Progenitor cell of endocrine pancreas (in vitro differentiated cells): ENCODE results near the gene SMPDL3A. TPM values are rescaled to one million over a fixed set of nuclear protein-coding genes. Genes with fewer than 3 reads are reported as not detected.
A peak's percentile ranks its signal among the peaks of the same experiment; 100 is the strongest.
"Not testable (repeated sequence)": the region's sequence is repeated elsewhere in the genome, so short reads cannot be mapped to it uniquely, and the experiment has no call there.

Experiments used
- DNase-seq: peaks from one replicate; pipeline ENCODE4 v3.0.0; 2021; ENCODE audit warnings: low spot score; ENCODE audit not compliant: unreplicated experiment
- H3K27ac Mint-ChIP-seq: 2 replicates; pipeline ENCODE4 v1.8.0; 2021; ENCODE audit warnings: mild to moderate bottlenecking, moderate library complexity, mixed read lengths
- H3K27me3 Mint-ChIP-seq: 2 replicates; pipeline ENCODE4 v1.8.0; 2021; ENCODE audit warnings: mixed read lengths
- H3K36me3 Mint-ChIP-seq: 2 replicates; pipeline ENCODE4 v1.8.0; 2022; ENCODE audit warnings: mixed read lengths; ENCODE audit not compliant: insufficient read depth
- H3K4me1 Mint-ChIP-seq: 2 replicates; pipeline ENCODE4 v1.8.0; 2021; ENCODE audit warnings: low read depth, mixed read lengths
- H3K4me3 Mint-ChIP-seq: 2 replicates; pipeline ENCODE4 v1.8.0; 2021; ENCODE audit warnings: low read depth, mild to moderate bottlenecking, moderate library complexity, mixed read lengths
- H3K9me3 Mint-ChIP-seq: 2 replicates; pipeline ENCODE4 v1.8.0; 2021; ENCODE audit warnings: low read depth, mixed read lengths
- long read RNA-seq: library from polyadenylated mRNA; unstranded; transcript quantifications from one replicate; pipeline ENCODE4 v2.0.0, GENCODE V29; 2020
- total RNA-seq: library from RNA; stranded (reverse); gene quantifications from 2 replicates; pipeline ENCODE4 v1.2.1, GENCODE V29; 2021
- TF ChIP-seq, protein P1 (sequence below): fragments of 200-600 bp; sonication (generic); IDR thresholded peaks from one replicate; pipeline ENCODE4 v1.5.0; 2021; ENCODE audit warnings: antibody characterized with exemption, mild to moderate bottlenecking; ENCODE audit not compliant: unreplicated experiment

SMPDL3A gene, protein sequence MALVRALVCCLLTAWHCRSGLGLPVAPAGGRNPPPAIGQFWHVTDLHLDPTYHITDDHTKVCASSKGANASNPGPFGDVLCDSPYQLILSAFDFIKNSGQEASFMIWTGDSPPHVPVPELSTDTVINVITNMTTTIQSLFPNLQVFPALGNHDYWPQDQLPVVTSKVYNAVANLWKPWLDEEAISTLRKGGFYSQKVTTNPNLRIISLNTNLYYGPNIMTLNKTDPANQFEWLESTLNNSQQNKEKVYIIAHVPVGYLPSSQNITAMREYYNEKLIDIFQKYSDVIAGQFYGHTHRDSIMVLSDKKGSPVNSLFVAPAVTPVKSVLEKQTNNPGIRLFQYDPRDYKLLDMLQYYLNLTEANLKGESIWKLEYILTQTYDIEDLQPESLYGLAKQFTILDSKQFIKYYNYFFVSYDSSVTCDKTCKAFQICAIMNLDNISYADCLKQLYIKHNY
- total RNA-seq, result 8.6 and 11.0 TPM in 2 replicates
- long read RNA-seq, transcript SMPDL3A-203 (7 exons, 1,755 nt), result minor isoform, 8 of 57 reads
- long read RNA-seq, transcript SMPDL3A-201 (8 exons, 1,851 nt), result major isoform, 38 of 57 reads
- long read RNA-seq, partial matches to known transcripts, result 2 of 57 reads
- long read RNA-seq, other reads (novel, unspliced or antisense), result 9 of 57 reads

DNA sequence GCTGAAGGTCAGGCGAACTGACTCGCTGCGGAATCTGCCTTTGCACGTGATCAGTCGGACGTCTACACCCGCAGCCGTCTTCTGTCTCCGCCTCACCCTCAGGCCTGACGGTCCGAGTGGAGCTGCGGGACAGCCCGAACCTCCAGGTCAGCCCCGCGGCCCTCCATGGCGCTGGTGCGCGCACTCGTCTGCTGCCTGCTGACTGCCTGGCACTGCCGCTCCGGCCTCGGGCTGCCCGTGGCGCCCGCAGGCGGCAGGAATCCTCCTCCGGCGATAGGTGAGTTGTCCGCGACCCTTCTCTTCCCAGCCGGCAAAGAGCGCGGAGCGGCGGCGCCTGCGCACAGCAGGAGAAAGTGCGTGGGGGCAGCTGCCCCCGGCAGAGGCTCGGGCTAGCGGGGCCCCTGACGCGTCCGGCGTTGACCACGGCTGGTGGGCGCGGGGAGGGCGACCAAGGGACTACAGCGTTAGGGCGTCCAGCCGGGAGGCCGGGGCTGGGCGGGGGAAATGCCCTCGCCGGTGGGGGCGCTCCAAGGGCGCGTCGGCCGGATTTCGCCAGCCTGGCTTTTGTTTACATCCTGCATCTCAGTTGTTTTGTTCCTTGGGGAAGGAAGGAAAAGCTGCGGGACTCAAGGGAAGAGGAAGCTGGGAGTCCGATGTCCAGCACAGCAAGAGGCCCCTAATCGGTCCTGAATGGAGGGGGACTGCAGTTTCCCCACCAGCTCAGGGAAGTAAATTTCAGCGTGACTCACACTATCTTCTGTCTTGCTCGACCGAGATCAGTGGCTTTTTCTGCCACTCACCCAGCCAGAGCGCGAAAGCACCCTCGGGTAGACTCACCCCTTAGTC, at the start of gene SMPDL3A:
Gene SMPDL3A (plus strand): TSS at position 77 of the 846 bp plus-strand sequence. CDS start 89 bp downstream, at position 166.
- Mint-ChIP-seq H3K36me3 (no peaks in the 10 kb centered on the region), H3K9me3 (no peaks in the 10 kb centered on the region), H3K27ac (peak within 1 kb of the TSS; percentile 98), H3K27me3 (peaks cover 3% of the 10 kb centered on the region), H3K4me3 (peak within 1 kb of the TSS; percentile 91), H3K4me1 (peaks cover 40% of the 10 kb centered on the region)
- TF ChIP-seq, protein P1, sequence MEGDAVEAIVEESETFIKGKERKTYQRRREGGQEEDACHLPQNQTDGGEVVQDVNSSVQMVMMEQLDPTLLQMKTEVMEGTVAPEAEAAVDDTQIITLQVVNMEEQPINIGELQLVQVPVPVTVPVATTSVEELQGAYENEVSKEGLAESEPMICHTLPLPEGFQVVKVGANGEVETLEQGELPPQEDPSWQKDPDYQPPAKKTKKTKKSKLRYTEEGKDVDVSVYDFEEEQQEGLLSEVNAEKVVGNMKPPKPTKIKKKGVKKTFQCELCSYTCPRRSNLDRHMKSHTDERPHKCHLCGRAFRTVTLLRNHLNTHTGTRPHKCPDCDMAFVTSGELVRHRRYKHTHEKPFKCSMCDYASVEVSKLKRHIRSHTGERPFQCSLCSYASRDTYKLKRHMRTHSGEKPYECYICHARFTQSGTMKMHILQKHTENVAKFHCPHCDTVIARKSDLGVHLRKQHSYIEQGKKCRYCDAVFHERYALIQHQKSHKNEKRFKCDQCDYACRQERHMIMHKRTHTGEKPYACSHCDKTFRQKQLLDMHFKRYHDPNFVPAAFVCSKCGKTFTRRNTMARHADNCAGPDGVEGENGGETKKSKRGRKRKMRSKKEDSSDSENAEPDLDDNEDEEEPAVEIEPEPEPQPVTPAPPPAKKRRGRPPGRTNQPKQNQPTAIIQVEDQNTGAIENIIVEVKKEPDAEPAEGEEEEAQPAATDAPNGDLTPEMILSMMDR, result peak; percentile 59
- DNase-seq, result peak; percentile 81

DNA sequence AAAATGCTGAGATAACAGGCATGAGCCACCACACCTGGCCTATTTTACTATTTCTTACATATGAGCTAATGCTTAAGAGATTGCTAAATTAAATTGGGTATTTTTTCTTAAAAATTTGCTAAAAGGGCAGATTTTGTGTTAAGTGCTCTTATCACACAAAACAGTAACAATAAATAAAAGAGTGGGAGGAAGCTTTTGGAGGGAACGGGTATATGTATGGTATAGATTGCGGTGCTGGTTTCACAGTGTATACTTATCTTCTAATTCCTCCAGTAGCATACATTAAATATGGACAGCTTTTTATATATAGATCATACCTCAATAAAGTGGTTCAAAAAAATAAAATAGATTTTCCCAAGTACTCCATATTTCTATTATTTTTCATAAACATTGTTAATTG, 49.0 kb upstream of the SMPDL3A start:
- Mint-ChIP-seq H3K4me1 (peaks cover 10% of the 10 kb centered on the region), H3K9me3 (no peaks in the 10 kb centered on the region), H3K27ac (no peak overlapping the region), H3K4me3 (no peak overlapping the region), H3K36me3 (no peaks in the 10 kb centered on the region), H3K27me3 (no peaks in the 10 kb centered on the region)
- no peak for DNase-seq
- TF ChIP-seq, protein P1, result no peak

DNA sequence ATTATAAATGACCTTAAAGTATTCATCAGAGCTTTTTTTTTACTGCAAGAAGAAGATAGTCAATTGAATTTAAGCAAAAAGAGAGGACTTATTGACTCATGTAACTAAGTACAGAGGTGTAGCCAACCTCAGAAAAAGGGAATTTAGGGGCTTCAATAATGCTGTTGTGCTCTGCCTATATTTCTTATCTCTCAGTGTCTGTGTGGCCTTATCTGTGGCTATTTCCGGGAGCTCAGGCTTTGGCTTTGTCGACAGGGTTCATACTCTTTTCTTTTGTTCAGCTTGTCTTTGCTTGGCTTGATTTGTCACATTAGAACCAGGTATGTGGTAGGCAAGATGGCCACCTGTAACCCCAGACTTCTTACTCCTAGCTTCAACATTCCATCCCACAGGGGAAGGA, 48.1 kb upstream of the SMPDL3A start:
- TF ChIP-seq, protein P1, result no peak
- no peak for DNase-seq
- Mint-ChIP-seq H3K4me1 (peaks cover 4% of the 10 kb centered on the region), H3K27ac (no peak overlapping the region), H3K9me3 (no peaks in the 10 kb centered on the region), H3K4me3 (no peak overlapping the region), H3K36me3 (no peaks in the 10 kb centered on the region), H3K27me3 (no peaks in the 10 kb centered on the region)

DNA sequence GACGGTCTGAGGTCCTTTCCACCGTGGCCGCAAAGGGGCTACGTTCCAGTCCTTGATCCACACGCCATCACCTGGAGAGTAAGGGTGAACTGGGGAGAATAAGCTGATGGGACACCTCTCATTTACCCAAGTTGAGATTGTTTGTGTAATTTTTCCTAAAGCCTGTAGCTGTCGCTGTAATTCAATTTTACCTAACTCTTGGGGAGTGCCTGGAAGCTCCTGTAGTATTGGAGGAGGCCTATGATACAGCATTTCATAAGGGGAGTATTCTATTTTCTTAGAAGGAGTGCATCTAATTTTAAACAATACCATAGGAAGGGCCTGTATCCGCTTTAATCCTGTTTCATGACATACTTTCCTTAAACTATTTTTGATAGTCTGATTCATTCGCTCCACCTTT, 44.8 kb upstream of the SMPDL3A start:
- H3K9me3 Mint-ChIP-seq, result peaks cover 11% of the 10 kb centered on the region
- not testable (repeated sequence) for H3K4me3 Mint-ChIP-seq, H3K27me3 Mint-ChIP-seq, H3K27ac Mint-ChIP-seq, H3K36me3 Mint-ChIP-seq, DNase-seq, H3K4me1 Mint-ChIP-seq

DNA sequence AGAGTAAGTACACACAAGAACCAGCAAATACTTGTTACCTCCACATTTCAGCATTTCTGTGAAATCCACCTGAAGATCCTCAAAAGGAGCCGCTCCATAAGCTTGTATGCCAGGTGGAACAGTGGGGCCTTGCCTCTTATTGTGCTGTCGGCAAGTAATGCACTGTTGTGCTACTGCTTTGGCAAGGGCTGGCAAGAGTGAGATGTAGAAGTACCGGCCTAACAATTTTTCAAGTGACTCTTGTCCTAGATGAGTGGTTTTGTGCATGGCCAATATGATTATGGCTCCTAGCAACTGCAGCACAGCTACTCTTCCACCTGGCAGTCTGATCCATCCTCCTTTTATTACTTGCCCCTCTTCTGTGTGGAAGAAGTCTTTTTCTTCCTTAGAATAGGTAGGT, 44.2 kb upstream of the SMPDL3A start:
- DNase-seq, H3K4me3 Mint-ChIP-seq, H3K4me1 Mint-ChIP-seq, H3K36me3 Mint-ChIP-seq, H3K27ac Mint-ChIP-seq, H3K27me3 Mint-ChIP-seq: not testable (repeated sequence)
- peaks cover 15% of the 10 kb centered on the region for H3K9me3 Mint-ChIP-seq

DNA sequence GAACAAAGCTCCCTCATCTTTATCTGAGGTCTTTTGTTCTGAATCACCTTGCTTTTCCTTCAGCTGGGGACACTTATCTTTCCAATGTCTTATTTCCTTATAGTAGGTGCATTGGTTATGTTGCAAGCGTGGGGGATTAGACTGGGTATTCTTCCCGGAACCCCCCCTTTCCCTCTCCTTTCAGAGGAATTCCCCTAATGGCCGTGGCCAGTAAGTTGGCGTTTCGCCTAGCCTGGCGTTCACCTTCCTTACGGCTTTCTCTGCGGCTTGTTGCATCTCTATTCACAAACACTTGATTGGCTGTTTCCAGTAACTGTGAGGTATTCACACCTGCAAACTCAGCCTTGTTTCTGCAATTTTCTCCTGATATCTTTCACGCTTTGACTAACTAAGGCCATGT, 42.4 kb upstream of the SMPDL3A start:
- peaks cover 3% of the 10 kb centered on the region for H3K36me3 Mint-ChIP-seq
- H3K4me3 Mint-ChIP-seq, result no peak overlapping the region
- peaks cover 2% of the 10 kb centered on the region for H3K4me1 Mint-ChIP-seq
- H3K9me3 Mint-ChIP-seq, result peaks cover 15% of the 10 kb centered on the region
- DNase-seq, result no peak
- TF ChIP-seq, protein P1, result no peak
- H3K27me3 Mint-ChIP-seq, result no peaks in the 10 kb centered on the region
- H3K27ac Mint-ChIP-seq, result no peak overlapping the region
